Urothelium cell line (cell line): ENCODE results near the gene SLC25A39.
A peak's percentile ranks its signal among the peaks of the same experiment; 100 is the strongest.

Experiments used
- DNase-seq: peaks from one replicate; pipeline ENCODE4 v3.0.0; 2011; ENCODE audit warnings: low spot score, mixed read lengths
- FAIRE-seq: peaks from 2 replicates; lab custom pipeline; 2011; peaks lifted over from hg19 to GRCh38; lab: Jason Lieb, UNC

The SLC25A39 gene

DNA sequence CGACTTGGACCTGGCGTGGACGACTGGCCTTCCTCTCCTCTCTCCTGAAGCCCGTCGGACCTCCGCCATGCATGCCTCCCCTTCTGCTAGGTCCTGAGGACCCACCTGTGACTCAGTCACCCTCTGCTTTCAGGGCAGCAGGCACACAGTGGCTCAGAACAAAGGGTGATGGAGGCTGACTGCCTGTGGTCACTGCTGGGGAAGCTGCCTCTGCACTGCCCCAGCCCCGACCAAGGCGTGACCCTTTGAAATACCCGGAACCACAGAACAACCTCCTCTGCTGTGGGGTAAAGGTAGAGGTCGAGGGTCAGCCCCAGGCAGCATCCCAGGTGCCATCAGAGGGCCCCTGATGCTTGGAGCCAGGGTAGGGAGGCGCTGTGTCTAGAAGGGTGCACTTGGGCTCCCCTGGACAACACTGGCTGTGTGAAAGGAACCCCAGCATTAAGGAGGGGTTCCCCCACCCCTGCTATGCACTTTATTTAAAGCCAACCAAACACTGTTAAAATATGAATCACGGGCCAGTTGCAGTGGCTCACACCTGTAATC, 44.2 kb downstream of the SLC25A39 start:
- DNase-seq (no peak), FAIRE-seq (no peak)

DNA sequence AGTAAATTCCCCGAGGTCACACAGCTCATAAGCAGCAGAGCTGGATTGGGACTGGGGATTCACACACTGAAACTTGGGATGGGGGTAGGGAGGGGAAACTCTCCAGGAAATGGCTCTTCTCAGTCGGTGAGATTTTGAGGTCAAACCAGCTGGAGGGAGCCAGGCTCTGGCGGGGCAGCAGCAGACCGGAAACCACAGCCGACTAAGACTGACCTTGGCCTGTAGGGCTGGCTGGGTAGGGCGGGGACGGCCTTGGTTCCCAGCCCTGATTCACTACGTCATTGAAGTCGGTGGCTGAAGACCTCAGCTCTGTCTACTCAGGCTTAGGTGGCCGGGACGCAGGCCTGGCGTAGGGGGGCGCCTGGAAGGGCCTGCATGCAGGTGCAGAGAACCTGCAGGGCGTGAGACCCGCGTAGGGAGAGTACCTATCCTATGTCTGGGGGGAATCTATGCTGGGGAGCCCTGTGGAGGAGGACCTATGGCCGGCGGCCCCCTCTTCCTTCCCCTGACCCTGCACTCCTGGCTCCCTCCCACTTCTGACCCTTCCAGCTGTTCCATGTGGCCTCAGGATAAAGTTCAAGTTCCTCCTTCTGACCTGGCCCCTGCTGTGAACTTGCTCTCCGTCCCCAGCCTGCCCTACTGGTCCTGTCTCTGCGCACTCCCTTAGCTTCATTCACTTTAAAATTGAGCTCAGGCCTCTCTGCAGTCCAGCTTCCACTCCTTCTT, 44.8 kb downstream of the SLC25A39 start:
- FAIRE-seq: no peak

DNA sequence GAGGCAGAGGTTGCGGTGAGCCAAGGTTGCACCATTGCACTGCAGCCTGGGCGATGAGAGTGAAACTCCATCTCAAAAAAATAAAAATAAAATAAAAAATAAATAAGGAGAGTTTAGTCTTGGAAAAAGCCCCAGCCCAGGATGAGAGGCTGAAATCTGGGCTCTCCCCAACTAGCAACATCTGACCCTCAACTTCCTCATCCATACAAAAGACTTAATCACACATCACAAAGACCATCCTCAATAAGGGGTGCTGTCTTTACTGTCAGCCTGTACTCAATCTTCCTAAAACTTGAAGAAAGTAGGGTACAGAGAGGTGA, 45.3 kb downstream of the SLC25A39 start:
- no peak for FAIRE-seq

More for the DNA sequence above, 44.8 kb downstream of the SLC25A39 start:
- peak; percentile 75 for DNase-seq

DNA sequence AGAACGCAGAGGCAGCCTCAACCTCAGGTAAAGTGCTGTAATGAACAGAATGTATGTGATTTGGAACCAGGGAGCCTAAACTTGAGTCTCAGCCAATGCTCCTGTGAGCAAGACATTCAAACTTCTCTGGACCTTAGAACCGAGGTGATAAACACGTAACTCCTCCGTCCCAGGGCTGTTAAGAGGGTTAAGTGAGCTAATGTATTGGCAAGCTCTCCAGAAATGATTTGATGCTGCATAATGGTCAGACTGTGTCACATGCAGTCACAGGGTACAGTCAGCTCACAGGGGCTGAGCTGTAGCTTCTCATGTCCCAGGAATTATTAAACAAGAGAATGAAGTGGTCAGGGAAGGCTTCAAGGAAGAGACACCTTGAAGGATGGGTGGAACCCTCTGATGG, 46.6 kb downstream of the SLC25A39 start:
- DNase-seq (no peak), FAIRE-seq (no peak)

More for the DNA sequence above, 45.3 kb downstream of the SLC25A39 start:
- no peak for DNase-seq

DNA sequence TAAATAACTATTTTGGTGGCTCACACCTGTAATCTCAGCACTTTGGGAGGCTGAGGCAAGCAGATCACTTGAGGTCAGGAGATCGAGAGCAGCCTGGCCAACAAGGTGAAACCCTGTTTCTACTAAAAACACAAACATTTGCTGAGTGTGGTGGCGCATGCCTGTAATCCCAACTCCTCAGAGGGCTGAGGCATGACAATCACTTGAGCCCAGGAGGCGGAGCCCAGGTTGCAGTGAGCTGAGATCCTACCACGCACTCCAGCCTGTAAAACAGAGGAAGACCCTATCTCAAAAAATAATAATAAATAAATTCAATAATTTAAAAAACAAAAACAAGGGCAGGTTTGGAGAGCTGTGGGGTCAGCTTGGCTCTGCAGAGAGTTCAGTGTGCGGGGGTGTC, 51.0 kb downstream of the SLC25A39 start:
- FAIRE-seq (no peak), DNase-seq (no peak)

DNA sequence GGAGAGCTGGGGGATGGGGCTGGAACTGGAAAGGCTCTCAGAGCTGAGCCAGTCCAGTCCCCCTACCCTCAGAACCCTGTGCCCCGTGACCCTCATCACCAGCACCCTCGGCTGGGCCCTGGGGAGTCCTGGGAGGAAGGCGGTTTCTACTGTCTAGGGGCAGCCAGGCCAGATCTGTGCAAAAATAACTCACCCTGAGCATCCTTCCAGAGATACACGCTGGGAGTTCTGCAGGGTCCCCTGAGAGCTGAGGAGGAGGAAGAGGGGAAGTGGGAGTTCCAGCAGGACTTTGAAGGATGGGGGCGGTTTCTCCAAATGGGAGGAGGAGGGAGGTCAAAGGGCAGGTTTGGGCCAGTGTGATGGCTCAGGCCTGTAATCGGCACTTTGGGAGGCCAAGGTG, 51.7 kb downstream of the SLC25A39 start:
- FAIRE-seq: no peak
- no peak for DNase-seq

GRCh38 chr17:44272321-44272951, 52.2 kb downstream of the SLC25A39 start:
- DNase-seq (no peak), FAIRE-seq (no peak)
